Activated T-cell treated with anti-CD3 and anti-CD28 coated beads, Interleukin-2, amount 50 U/mL, for 4 hours (primary cell): ENCODE results near the gene PSMD6. TPM values are rescaled to one million over a fixed set of nuclear protein-coding genes. Genes with fewer than 3 reads are reported as not detected.
A peak's percentile ranks its signal among the peaks of the same experiment; 100 is the strongest.

Experiments used
- ATAC-seq, 2 donors: fragments of 200-7000 bp; cut with Tn5 transposase; one replicate each; pipeline ENCODE4 v1.10.0; 2021
- DNase-seq: peaks from one replicate; pipeline ENCODE4 v3.0.0-alpha.2; 2020
- H3K27me3 Mint-ChIP-seq: one replicate; pipeline ENCODE4 v1.8.0; 2021; ENCODE audit warnings: low read depth, mixed read lengths
- H3K36me3 Mint-ChIP-seq: one replicate; pipeline ENCODE4 v1.8.0; 2022; ENCODE audit warnings: mixed read lengths; ENCODE audit not compliant: insufficient read depth
- H3K4me1 Mint-ChIP-seq: one replicate; pipeline ENCODE4 v1.8.0; 2021; ENCODE audit warnings: low read depth, mixed read lengths
- H3K4me3 Mint-ChIP-seq: one replicate; pipeline ENCODE4 v1.8.0; 2021; ENCODE audit warnings: mild to moderate bottlenecking, moderate library complexity, mixed read lengths
- H3K9me3 Mint-ChIP-seq: one replicate; pipeline ENCODE4 v1.8.0; 2021; ENCODE audit warnings: mixed read lengths
- total RNA-seq, 3 donors: library from RNA; stranded (reverse); gene quantifications; one replicate each; pipeline ENCODE4 v1.2.1, GENCODE V29; 2021

PSMD6 gene
- total RNA-seq, 3 donors from 2014 or later, result 198 to 222 (median 214) TPM

- Mint-ChIP-seq H3K4me3 (no peak overlapping the region), H3K4me1 (peaks cover 6% of the 10 kb centered on the region), H3K36me3 (no peaks in the 10 kb centered on the region), H3K27me3 (peaks cover 17% of the 10 kb centered on the region), H3K9me3 (peaks cover 6% of the 10 kb centered on the region)
- no peak for DNase-seq
- no peak for ATAC-seq
Measured at GRCh38 chr3:64031540-64032508, 8.5 kb upstream of the PSMD6 start.

- peaks cover 6% of the 10 kb centered on the region for H3K4me1 Mint-ChIP-seq
- peaks cover 17% of the 10 kb centered on the region for H3K27me3 Mint-ChIP-seq
- H3K4me3 Mint-ChIP-seq, result peak overlapping the region; percentile 68
- no peaks in the 10 kb centered on the region for H3K36me3 Mint-ChIP-seq
- H3K9me3 Mint-ChIP-seq, result peaks cover 6% of the 10 kb centered on the region
- peak; percentile 80 for DNase-seq
- ATAC-seq, result peak; percentile 97 to 99
Measured at GRCh38 chr3:64030741-64031140, 7.4 kb upstream of the PSMD6 start.

DNA sequence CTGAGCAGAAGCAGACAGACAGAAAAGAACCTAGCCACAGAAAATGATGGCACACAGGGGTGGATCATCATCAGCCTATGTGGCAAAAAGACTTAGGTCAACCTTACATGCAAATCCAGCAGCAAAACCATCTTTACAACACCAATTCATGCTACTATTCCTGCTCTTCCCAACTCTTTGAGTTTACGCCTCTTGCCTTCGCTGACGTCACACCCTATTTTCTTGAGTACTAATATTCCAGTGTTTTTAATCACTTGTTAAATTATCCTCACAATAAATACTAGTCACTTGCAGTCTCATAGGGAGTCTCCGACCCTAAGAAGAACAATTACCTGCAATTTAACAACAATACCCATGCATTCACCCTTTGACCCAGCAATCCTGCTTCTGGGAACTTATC lies 6.0 kb upstream of the PSMD6 start:
- no peak for DNase-seq
- H3K4me3 Mint-ChIP-seq, result no peak overlapping the region
- H3K4me1 Mint-ChIP-seq, result peaks cover 7% of the 10 kb centered on the region
- H3K9me3 Mint-ChIP-seq, result peaks cover 4% of the 10 kb centered on the region
- no peaks in the 10 kb centered on the region for H3K36me3 Mint-ChIP-seq
- ATAC-seq, result no peak
- peaks cover 17% of the 10 kb centered on the region for H3K27me3 Mint-ChIP-seq

DNA sequence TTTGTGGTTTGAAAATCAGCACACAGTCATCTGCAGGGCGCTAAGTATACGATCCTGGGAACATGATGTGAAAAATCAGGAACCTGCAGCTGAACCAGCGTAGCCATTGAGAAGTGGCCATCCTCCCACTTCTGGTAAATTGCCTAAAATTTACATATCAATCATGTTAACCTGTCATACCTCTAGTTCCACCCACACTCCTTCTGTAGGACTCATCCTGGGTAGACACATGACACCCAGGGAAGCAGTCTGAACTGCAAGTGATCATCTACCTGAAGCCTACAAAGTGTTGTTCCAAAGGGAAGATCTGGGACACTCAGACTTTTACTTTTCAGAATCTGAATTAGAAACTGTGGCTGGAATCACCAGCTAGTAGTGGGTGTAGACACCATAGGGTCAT lies 5.5 kb upstream of the PSMD6 start:
- H3K4me3 Mint-ChIP-seq, result no peak overlapping the region
- peaks cover 13% of the 10 kb centered on the region for H3K4me1 Mint-ChIP-seq
- no peak for DNase-seq
- ATAC-seq, result no peak
- H3K9me3 Mint-ChIP-seq, result no peaks in the 10 kb centered on the region
- H3K36me3 Mint-ChIP-seq, result no peaks in the 10 kb centered on the region
- peaks cover 17% of the 10 kb centered on the region for H3K27me3 Mint-ChIP-seq

GRCh38 chr3:64027658-64028057 lies 4.4 kb upstream of the PSMD6 start:
- ATAC-seq, result no peak
- peaks cover 17% of the 10 kb centered on the region for H3K27me3 Mint-ChIP-seq
- DNase-seq, result no peak
- H3K36me3 Mint-ChIP-seq, result peaks cover under 1% of the 10 kb centered on the region
- H3K4me3 Mint-ChIP-seq, result no peak overlapping the region
- H3K9me3 Mint-ChIP-seq, result no peaks in the 10 kb centered on the region
- peaks cover 18% of the 10 kb centered on the region for H3K4me1 Mint-ChIP-seq

- H3K9me3 Mint-ChIP-seq, result no peaks in the 10 kb centered on the region
- no peak for ATAC-seq
- H3K4me3 Mint-ChIP-seq, result no peak overlapping the region
- DNase-seq, result no peak
- peaks cover 10% of the 10 kb centered on the region for H3K36me3 Mint-ChIP-seq
- peaks cover 31% of the 10 kb centered on the region for H3K4me1 Mint-ChIP-seq
- H3K27me3 Mint-ChIP-seq, result peaks cover 17% of the 10 kb centered on the region
Measured at GRCh38 chr3:64026346-64026745, 3.1 kb upstream of the PSMD6 start.

GRCh38 chr3:64023861-64024223 lies 548 bp upstream of the PSMD6 start:
- peaks cover 36% of the 10 kb centered on the region for H3K4me1 Mint-ChIP-seq
- H3K27me3 Mint-ChIP-seq, result peaks cover 10% of the 10 kb centered on the region
- H3K9me3 Mint-ChIP-seq, result no peaks in the 10 kb centered on the region
- ATAC-seq (no peak), DNase-seq (no peak)
- H3K36me3 Mint-ChIP-seq, result peaks cover 19% of the 10 kb centered on the region
- H3K4me3 Mint-ChIP-seq, result peak overlapping the region; percentile 92

- H3K9me3 Mint-ChIP-seq, result no peaks in the 10 kb centered on the region
- H3K4me1 Mint-ChIP-seq, result peaks cover 36% of the 10 kb centered on the region
- ATAC-seq (peak in 1 of 2 donors; percentile 3), DNase-seq (no peak)
- peaks cover 3% of the 10 kb centered on the region for H3K27me3 Mint-ChIP-seq
- peaks cover 24% of the 10 kb centered on the region for H3K36me3 Mint-ChIP-seq
- H3K4me3 Mint-ChIP-seq, result peak overlapping the region; percentile 92
Measured at GRCh38 chr3:64022451-64023186, 675 bp downstream of the PSMD6 start.

GRCh38 chr3:64021922-64022321 lies 1.4 kb downstream of the PSMD6 start:
- Mint-ChIP-seq H3K27me3 (no peaks in the 10 kb centered on the region), H3K9me3 (no peaks in the 10 kb centered on the region), H3K36me3 (peaks cover 29% of the 10 kb centered on the region), H3K4me3 (peak overlapping the region; percentile 92), H3K4me1 (peaks cover 36% of the 10 kb centered on the region)
- DNase-seq, result no peak
- ATAC-seq, result no peak

- Mint-ChIP-seq H3K36me3 (peaks cover 35% of the 10 kb centered on the region), H3K4me1 (peaks cover 39% of the 10 kb centered on the region), H3K27me3 (no peaks in the 10 kb centered on the region), H3K4me3 (no peak overlapping the region), H3K9me3 (no peaks in the 10 kb centered on the region)
- ATAC-seq, result no peak
- no peak for DNase-seq
Measured at GRCh38 chr3:64019879-64020278, 3.4 kb downstream of the PSMD6 start.

GRCh38 chr3:64019271-64019670 lies 4.0 kb downstream of the PSMD6 start:
- no peak overlapping the region for H3K4me3 Mint-ChIP-seq
- no peaks in the 10 kb centered on the region for H3K9me3 Mint-ChIP-seq
- ATAC-seq (no peak), DNase-seq (no peak)
- peaks cover 42% of the 10 kb centered on the region for H3K4me1 Mint-ChIP-seq
- no peaks in the 10 kb centered on the region for H3K27me3 Mint-ChIP-seq
- H3K36me3 Mint-ChIP-seq, result peaks cover 41% of the 10 kb centered on the region

DNA sequence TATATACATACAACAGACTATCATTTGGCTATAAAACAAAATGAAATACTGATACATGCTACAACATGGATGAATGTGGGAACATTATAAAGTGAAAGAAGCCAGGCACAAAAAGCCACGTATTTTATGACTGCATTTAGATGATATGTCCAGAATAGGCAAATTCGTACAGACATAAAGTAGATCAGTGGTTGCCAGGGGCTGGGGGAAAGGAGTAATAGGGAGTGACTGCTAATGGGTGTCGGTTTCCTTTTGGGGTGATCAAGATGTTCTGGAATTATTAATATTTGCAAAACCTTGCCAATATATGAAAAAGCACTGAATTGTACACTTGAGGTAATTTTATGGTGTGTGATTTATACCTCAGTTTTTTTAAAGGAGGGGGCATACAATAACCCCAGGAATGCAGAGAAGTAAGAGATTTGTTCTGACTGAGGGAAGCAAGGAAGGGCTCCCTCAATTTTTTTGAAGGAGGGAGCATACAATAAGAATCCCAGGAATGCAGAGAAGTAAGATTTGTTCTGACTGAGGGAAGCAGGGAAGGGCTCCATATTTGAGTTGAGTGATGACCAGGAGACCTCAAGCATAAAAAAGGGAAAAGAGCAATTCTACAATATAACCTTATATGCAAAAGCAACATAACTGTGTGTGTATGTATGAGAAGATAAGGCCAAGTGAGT lies 6.2 kb downstream of the PSMD6 start:
- H3K4me1 Mint-ChIP-seq, result peaks cover 34% of the 10 kb centered on the region
- no peak for DNase-seq
- H3K27me3 Mint-ChIP-seq, result no peaks in the 10 kb centered on the region
- ATAC-seq, result no peak
- no peak overlapping the region for H3K4me3 Mint-ChIP-seq
- H3K9me3 Mint-ChIP-seq, result no peaks in the 10 kb centered on the region
- peaks cover 57% of the 10 kb centered on the region for H3K36me3 Mint-ChIP-seq

GRCh38 chr3:64011685-64012084 lies 11.6 kb downstream of the PSMD6 start:
- Mint-ChIP-seq H3K9me3 (no peaks in the 10 kb centered on the region), H3K4me1 (peaks cover 17% of the 10 kb centered on the region), H3K27me3 (no peaks in the 10 kb centered on the region), H3K36me3 (peaks cover 64% of the 10 kb centered on the region), H3K4me3 (no peak overlapping the region)
- ATAC-seq (no peak), DNase-seq (no peak)

GRCh38 chr3:64010199-64010598 lies 13.1 kb downstream of the PSMD6 start:
- Mint-ChIP-seq H3K27me3 (no peaks in the 10 kb centered on the region), H3K36me3 (peaks cover 60% of the 10 kb centered on the region), H3K9me3 (no peaks in the 10 kb centered on the region), H3K4me3 (no peak overlapping the region), H3K4me1 (peaks cover 17% of the 10 kb centered on the region)
- no peak for ATAC-seq
- no peak for DNase-seq
